ENCODE data around the gene TEX54. TPM values are rescaled to one million over a fixed set of nuclear protein-coding genes. Genes with fewer than 3 reads are reported as not detected.
"Not testable (repeated sequence)": the region's sequence is repeated elsewhere in the genome, so short reads cannot be mapped to it uniquely, and the experiment has no call there.

The TEX54 gene
- total RNA-seq, 1 donor, result not detected

DNA sequence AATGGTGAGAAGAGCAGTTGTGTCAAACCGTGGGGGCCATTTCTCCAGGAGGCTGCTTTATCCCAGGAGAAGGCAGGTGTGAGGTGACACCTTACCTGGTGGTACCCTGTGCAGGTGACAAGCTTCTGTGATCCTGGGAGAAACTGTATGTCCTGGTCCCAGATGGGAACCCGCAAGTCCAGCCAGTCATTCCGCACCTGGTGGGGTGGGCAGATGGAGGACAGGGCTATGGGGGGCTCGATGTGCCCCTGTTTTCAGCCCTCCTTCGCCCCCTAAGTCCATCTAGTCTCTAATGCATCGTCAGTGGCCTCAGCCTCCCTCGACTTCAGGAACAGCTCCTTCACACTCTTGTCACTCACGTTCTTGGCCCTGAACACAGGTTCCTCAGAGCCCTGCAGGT lies 2.7 kb upstream of the TEX54 start:
- peaks cover 22% of the 10 kb centered on the region for H3K4me1 ChIP-seq (ENCODE audit: insufficient read depth, low read length)
- H3K9me3 ChIP-seq (ENCODE audit: low read depth, low read length), result no peaks in the 10 kb centered on the region
- no peaks in the 10 kb centered on the region for H3K27me3 ChIP-seq (ENCODE audit: insufficient read depth, low read length)
- H4K20me1 ChIP-seq (ENCODE audit: insufficient read depth, low read length), result peaks cover 13% of the 10 kb centered on the region
- H3K36me3 ChIP-seq (ENCODE audit: insufficient read depth, low read length), result peaks cover 32% of the 10 kb centered on the region
- DNase-seq (ENCODE audit: insufficient read length, low spot score, missing footprints), result no peak
- no peak overlapping the region for H3K4me2 ChIP-seq (ENCODE audit: insufficient read depth, low read length)
- H3K4me3 ChIP-seq (ENCODE audit: insufficient read depth, low read length), result no peak overlapping the region
- TF ChIP-seq, protein P1, sequence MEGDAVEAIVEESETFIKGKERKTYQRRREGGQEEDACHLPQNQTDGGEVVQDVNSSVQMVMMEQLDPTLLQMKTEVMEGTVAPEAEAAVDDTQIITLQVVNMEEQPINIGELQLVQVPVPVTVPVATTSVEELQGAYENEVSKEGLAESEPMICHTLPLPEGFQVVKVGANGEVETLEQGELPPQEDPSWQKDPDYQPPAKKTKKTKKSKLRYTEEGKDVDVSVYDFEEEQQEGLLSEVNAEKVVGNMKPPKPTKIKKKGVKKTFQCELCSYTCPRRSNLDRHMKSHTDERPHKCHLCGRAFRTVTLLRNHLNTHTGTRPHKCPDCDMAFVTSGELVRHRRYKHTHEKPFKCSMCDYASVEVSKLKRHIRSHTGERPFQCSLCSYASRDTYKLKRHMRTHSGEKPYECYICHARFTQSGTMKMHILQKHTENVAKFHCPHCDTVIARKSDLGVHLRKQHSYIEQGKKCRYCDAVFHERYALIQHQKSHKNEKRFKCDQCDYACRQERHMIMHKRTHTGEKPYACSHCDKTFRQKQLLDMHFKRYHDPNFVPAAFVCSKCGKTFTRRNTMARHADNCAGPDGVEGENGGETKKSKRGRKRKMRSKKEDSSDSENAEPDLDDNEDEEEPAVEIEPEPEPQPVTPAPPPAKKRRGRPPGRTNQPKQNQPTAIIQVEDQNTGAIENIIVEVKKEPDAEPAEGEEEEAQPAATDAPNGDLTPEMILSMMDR (IDR thresholded peaks at IDR 0.05; ENCODE audit: extremely low read depth, low read depth, low read length), result no peak
- no peak overlapping the region for H3K27ac ChIP-seq (ENCODE audit: low read depth, low read length)
- H3K79me2 ChIP-seq (ENCODE audit: insufficient read depth, low read length), result peaks cover 74% of the 10 kb centered on the region
- no peak overlapping the region for H2AFZ ChIP-seq (ENCODE audit: low read length)

DNA sequence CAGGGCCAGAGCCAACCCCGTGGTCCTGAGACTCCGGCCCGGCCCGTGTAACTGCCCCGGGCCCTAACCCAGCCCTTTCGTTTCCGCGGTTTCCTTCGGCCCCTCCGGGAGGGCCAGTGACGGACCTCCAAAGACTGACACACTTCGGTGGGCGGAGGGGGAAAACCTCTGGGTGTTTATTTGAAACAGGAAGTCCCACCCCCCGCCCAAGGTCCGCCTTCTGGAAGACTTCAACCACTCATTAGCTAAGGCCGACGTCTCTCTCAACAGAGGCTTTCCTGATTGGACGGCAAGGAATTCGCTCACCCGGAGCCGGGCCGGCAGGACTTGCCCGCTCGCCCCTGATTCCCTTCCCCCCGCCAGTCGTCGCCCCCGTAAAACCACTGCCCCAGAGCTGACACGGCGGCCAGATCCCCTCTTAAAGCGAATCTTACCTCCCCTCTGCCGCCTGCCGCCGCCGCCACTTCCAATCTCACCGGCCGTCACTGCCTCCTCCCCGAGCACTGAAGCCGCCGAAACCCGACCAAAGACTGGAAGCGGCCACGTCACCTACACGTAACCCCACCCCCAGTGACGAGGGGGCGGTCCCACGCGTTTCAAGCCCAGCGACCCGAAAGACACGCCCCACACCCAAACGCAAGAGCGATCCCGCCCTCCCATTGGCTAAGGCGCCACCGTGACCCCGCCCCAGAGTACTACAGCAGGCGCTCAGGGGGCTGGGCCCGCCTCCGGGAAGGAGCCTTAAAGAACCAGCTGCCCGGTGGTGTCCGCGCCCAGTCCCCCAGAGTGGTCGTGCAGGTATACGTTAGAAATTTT lies 913 bp downstream of the TEX54 start, which contains the start of gene STX5:
Gene STX5, minus strand, starts transcription at position 532 of the 816 bp plus-strand sequence. CDS start 808 bp downstream, outside the sequence.
- DNase-seq (ENCODE audit: insufficient read length, low spot score, missing footprints), result peak; percentile 98
- H3K4me2 ChIP-seq (ENCODE audit: insufficient read depth, low read length), result peak within 1 kb of the TSS; percentile 97
- H3K27ac ChIP-seq (ENCODE audit: low read depth, low read length), result peak within 1 kb of the TSS; percentile 97
- H3K9me3 ChIP-seq (ENCODE audit: low read depth, low read length), result no peaks in the 10 kb centered on the region
- peaks cover 53% of the 10 kb centered on the region for H3K36me3 ChIP-seq (ENCODE audit: insufficient read depth, low read length)
- TF ChIP-seq, protein P1 (IDR thresholded peaks at IDR 0.05; ENCODE audit: extremely low read depth, low read depth, low read length), result no peak
- peaks cover 87% of the 10 kb centered on the region for H3K79me2 ChIP-seq (ENCODE audit: insufficient read depth, low read length)
- H4K20me1 ChIP-seq (ENCODE audit: insufficient read depth, low read length), result peaks cover 28% of the 10 kb centered on the region
- no peaks in the 10 kb centered on the region for H3K27me3 ChIP-seq (ENCODE audit: insufficient read depth, low read length)
- peaks cover 14% of the 10 kb centered on the region for H3K4me1 ChIP-seq (ENCODE audit: insufficient read depth, low read length)
- peak within 1 kb of the TSS; percentile 82 for H2AFZ ChIP-seq (ENCODE audit: low read length)
- peak within 1 kb of the TSS; percentile 99 for H3K4me3 ChIP-seq (ENCODE audit: insufficient read depth, low read length)

DNA sequence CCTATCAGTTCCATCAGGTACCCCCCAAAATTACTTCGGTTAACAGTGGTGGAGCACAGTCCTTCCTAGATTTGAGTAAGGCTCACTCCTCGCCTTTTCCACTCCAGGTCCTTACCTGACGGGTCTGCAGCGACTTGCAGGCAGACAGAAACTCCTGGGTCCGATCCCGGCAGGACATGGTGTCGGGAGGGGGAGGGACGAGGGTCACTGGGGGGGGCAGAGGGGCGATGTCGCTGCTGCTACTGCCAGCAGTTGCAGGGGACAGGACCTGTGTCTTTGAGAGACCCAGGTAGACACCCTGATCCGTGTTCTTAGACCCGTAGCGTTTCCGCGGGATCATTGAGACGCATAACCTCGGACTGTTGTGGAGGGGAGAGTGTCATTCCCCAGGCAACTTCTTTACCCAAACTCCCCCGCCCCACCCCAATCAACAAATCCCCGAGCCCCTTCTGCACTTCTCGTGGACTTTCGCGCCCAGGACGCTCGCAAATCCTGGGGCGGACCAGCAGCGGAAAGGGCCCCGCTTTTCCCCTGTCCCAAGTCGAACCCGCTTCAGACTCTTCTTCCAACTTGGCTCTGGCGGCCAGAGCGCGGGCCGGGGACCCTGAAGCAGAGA lies 1.6 kb downstream of the TEX54 start:
- Histone ChIP-seq H3K4me3 (ENCODE audit: insufficient read depth, low read length) (peak overlapping the region; percentile 99), H3K27ac (ENCODE audit: low read depth, low read length) (peak overlapping the region; percentile 97), H3K9me3 (ENCODE audit: low read depth, low read length) (no peaks in the 10 kb centered on the region), H4K20me1 (ENCODE audit: insufficient read depth, low read length) (peaks cover 28% of the 10 kb centered on the region), H3K4me2 (ENCODE audit: insufficient read depth, low read length) (peak overlapping the region; percentile 97), H3K36me3 (ENCODE audit: insufficient read depth, low read length) (peaks cover 57% of the 10 kb centered on the region), H3K79me2 (ENCODE audit: insufficient read depth, low read length) (peaks cover 81% of the 10 kb centered on the region), H3K27me3 (ENCODE audit: insufficient read depth, low read length) (no peaks in the 10 kb centered on the region), H3K4me1 (ENCODE audit: insufficient read depth, low read length) (peaks cover 14% of the 10 kb centered on the region), H2AFZ (ENCODE audit: low read length) (peak overlapping the region; percentile 70)
- peak; percentile 29 for DNase-seq (ENCODE audit: insufficient read length, low spot score, missing footprints)
- TF ChIP-seq, protein P1 (IDR thresholded peaks at IDR 0.05; ENCODE audit: extremely low read depth, low read depth, low read length), result no peak

DNA sequence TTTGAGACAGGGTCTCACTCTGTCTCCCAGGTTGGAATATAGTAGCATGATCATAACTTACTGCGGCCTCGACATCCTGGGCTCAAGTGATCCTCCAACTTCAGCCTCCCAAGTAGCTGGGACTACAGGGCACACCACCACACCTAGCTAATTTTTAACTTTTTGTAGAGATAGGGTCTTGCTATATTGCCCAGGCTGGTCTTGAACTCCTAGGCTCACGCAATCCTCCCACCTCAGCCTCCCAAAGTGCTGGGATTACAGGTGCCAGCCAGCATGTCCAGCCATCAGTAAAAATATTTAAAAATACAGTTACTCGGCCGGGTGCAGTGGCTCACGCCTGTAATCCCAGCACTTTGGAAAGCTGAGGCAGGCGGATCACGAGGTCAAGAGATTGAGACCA lies 4.5 kb downstream of the TEX54 start:
- H2AFZ ChIP-seq (ENCODE audit: low read length); H3K27ac ChIP-seq (ENCODE audit: low read depth, low read length); H3K4me2 ChIP-seq (ENCODE audit: insufficient read depth, low read length); DNase-seq (ENCODE audit: insufficient read length, low spot score, missing footprints); H3K27me3 ChIP-seq (ENCODE audit: insufficient read depth, low read length); H3K4me3 ChIP-seq (ENCODE audit: insufficient read depth, low read length); H3K9me3 ChIP-seq (ENCODE audit: low read depth, low read length); H3K4me1 ChIP-seq (ENCODE audit: insufficient read depth, low read length): not testable (repeated sequence)
- Histone ChIP-seq H3K79me2 (ENCODE audit: insufficient read depth, low read length) (peaks cover 57% of the 10 kb centered on the region), H4K20me1 (ENCODE audit: insufficient read depth, low read length) (peaks cover 26% of the 10 kb centered on the region), H3K36me3 (ENCODE audit: insufficient read depth, low read length) (peaks cover 58% of the 10 kb centered on the region)
